Esophagus squamous epithelium (tissue), 5 donors: ENCODE data around the gene MIER2. TPM values are rescaled to one million over a fixed set of nuclear protein-coding genes. Genes with fewer than 3 reads are reported as not detected.
"Not testable (repeated sequence)": the region's sequence is repeated elsewhere in the genome, so short reads cannot be mapped to it uniquely, and the experiment has no call there.

Experiments
- DNase-seq: peaks from one replicate; lab custom pipeline; 2025; lab: John Stamatoyannopoulos, UW
- H3K27ac ChIP-seq, 4 donors: fragments of 200-600 bp; sonication (generic); one replicate each; pipeline ENCODE4 v1.5.1; 2016 to 2019; ENCODE audit warnings: mild to moderate bottlenecking in 1 of 4
- H3K27me3 ChIP-seq, 4 donors: fragments of 200-600 bp; sonication (generic); 1 replicate in 3 of 4; 2 replicates in 1 of 4; pipeline versions ENCODE4 v1.5.1 to v1.6.0; 2017 to 2021; ENCODE audit warnings: antibody characterized with exemption in 1 of 4
- H3K36me3 ChIP-seq, 3 donors: fragments of 200-600 bp; sonication (generic); one replicate each; pipeline ENCODE4 v1.5.1; 2016 to 2019
- H3K4me1 ChIP-seq, 3 donors: fragments of 200-600 bp; sonication (generic); one replicate each; pipeline ENCODE4 v1.5.1; 2017 to 2019
- H3K4me3 ChIP-seq, 4 donors: fragments of 200-600 bp; sonication (generic); 1 replicate in 3 of 4; 2 replicates in 1 of 4; pipeline ENCODE4 v1.5.1; 2016 to 2019; ENCODE audit warnings: mild to moderate bottlenecking in 2 of 4, moderate library complexity in 1 of 4
- H3K9me3 ChIP-seq, 3 donors: fragments of 200-600 bp; sonication (generic); one replicate each; pipeline ENCODE4 v1.5.1; 2016 to 2019
- CTCF ChIP-seq, 6 experiments: fragments of 450-650 bp in 4 of 6; fragments of 200-600 bp in 2 of 6; sonication (generic) in 2 of 6; IDR thresholded peaks; one replicate each; pipeline ENCODE4 v1.5.1; 2016 to 2019; ENCODE audit warnings: antibody characterized with exemption in 6 of 6, mild to moderate bottlenecking in 4 of 6, moderate library complexity in 4 of 6
- POLR2A ChIP-seq, 4 donors: fragments of 450-650 bp; IDR thresholded peaks; one replicate each; pipeline ENCODE4 v1.6.1; 2017; ENCODE audit warnings: antibody characterized with exemption in 4 of 4, mild to moderate bottlenecking in 4 of 4, moderate library complexity in 3 of 4
- WGBS, 2 donors: methylation state at CpG; one replicate each; pipeline ENCODE4 v1.1.5; 2018; 5-methylcytosine and 5-hydroxymethylcytosine counted together
- intact Hi-C: fragments of 100-400 bp; cut with DNase I; formaldehyde crosslinking; loops from one replicate; pipeline ENCODE4 v1.15.0; 2022
- total RNA-seq, 4 donors: library from RNA; depleted of rRNA; stranded (reverse); fragments of >200 nt; gene quantifications; one replicate each; pipeline ENCODE4 v1.1.0, GENCODE V29; 2016
- donor health status: DM: yes; HTN: yes; CAD: no.

Gene MIER2
- total RNA-seq = 10 to 100 TPM; 11.7 to 31.5 (median 14.9) TPM

- 31 to 34% methylated on average over 12 to 20 of the region's 77 CpGs for WGBS, 2 donors
- no peak for DNase-seq
Measured at GRCh38 chr19:344625-345319, at the start of gene MIER2. MIER2 (minus strand) TSS chr19:344796; CDS start chr19:344782, 14 bp downstream.

GRCh38 chr19:393560-393959, 49.0 kb upstream of the MIER2 start:
- intact Hi-C loops, DNase-seq, H3K4me3 ChIP-seq, H3K9me3 ChIP-seq, H3K36me3 ChIP-seq, H3K4me1 ChIP-seq, H3K27ac ChIP-seq: not testable (repeated sequence)
- H3K27me3 ChIP-seq = peaks cover 0 to 34% (median 0%) of the 10 kb centered on the region in 4 donors

More at GRCh38 chr19:344625-345319, at the start of gene MIER2:
- H3K9me3 ChIP-seq = no peaks in the 10 kb centered on the region
- peaks cover 0 to 6% (median 0%) of the 10 kb centered on the region in 3 donors for H3K36me3 ChIP-seq
- TF ChIP-seq POLR2A (IDR thresholded peaks at IDR 0.05) = peak in 1 of 4 donors; percentile 22
- TF ChIP-seq CTCF (IDR thresholded peaks at IDR 0.05) = no peak
- intact Hi-C loops = no loop called here
- peak within 1 kb of the TSS; percentile 69 to 98 (median 85) for H3K4me3 ChIP-seq
- peaks cover 0 to 25% (median 0%) of the 10 kb centered on the region in 4 donors for H3K27me3 ChIP-seq
- H3K27ac ChIP-seq = peak within 1 kb of the TSS; percentile 84 to 90 (median 88)
- H3K4me1 ChIP-seq = peaks cover 18 to 55% (median 31%) of the 10 kb centered on the region in 3 donors

GRCh38 chr19:392375-392970, 47.9 kb upstream of the MIER2 start:
- 65 to 72% methylated on average over 9 to 17 of the region's 17 CpGs for WGBS, 2 donors
- DNase-seq = no peak
- intact Hi-C loops = no loop called here

GRCh38 chr19:391726-392374, 47.3 kb upstream of the MIER2 start:
- no peak overlapping the region for H3K4me3 ChIP-seq
- no peaks in the 10 kb centered on the region for H3K4me1 ChIP-seq
- no peaks in the 10 kb centered on the region for H3K36me3 ChIP-seq
- no peak overlapping the region for H3K27ac ChIP-seq
- no peak for TF ChIP-seq CTCF (IDR thresholded peaks at IDR 0.05)
- no peak for TF ChIP-seq POLR2A (IDR thresholded peaks at IDR 0.05)
- intact Hi-C loops = no loop called here
- 85 to 93% methylated on average over 10 to 19 of the region's 30 CpGs for WGBS, 2 donors
- peaks cover 0 to 24% (median 0%) of the 10 kb centered on the region in 4 donors for H3K27me3 ChIP-seq
- no peak for DNase-seq
- H3K9me3 ChIP-seq = no peaks in the 10 kb centered on the region

More at GRCh38 chr19:392375-392970, 47.9 kb upstream of the MIER2 start:
- H3K4me1 ChIP-seq = no peaks in the 10 kb centered on the region
- peaks cover 0 to 27% (median 0%) of the 10 kb centered on the region in 4 donors for H3K27me3 ChIP-seq
- no peak for TF ChIP-seq CTCF (IDR thresholded peaks at IDR 0.05)
- no peak for TF ChIP-seq POLR2A (IDR thresholded peaks at IDR 0.05)
- no peak overlapping the region for H3K4me3 ChIP-seq
- no peaks in the 10 kb centered on the region for H3K36me3 ChIP-seq
- H3K9me3 ChIP-seq = no peaks in the 10 kb centered on the region
- no peak overlapping the region for H3K27ac ChIP-seq

- TF ChIP-seq CTCF (IDR thresholded peaks at IDR 0.05) = no peak
- no peak for TF ChIP-seq POLR2A (IDR thresholded peaks at IDR 0.05)
- no peak overlapping the region for H3K4me3 ChIP-seq
- peaks cover 0 to 24% (median 0%) of the 10 kb centered on the region in 4 donors for H3K27me3 ChIP-seq
- intact Hi-C loops = no loop called here
- H3K27ac ChIP-seq = no peak overlapping the region
- no peaks in the 10 kb centered on the region for H3K36me3 ChIP-seq
- no peaks in the 10 kb centered on the region for H3K9me3 ChIP-seq
- H3K4me1 ChIP-seq = no peaks in the 10 kb centered on the region
- no peak for DNase-seq
- 71 to 87% methylated on average over 2 of the region's 2 CpGs for WGBS, 2 donors
Measured at GRCh38 chr19:391207-391557, 46.6 kb upstream of the MIER2 start.
